Raji (cell line): Measurements from ENCODE around the gene ASCC1.

Experiments
- POLR2A ChIP-seq: IDR thresholded peaks from 2 replicates; pipeline ENCODE4 v1.6.1; 2011; ENCODE audit warnings: low read depth, low read length, control low read depth; ENCODE audit not compliant: insufficient read depth

Gene ASCC1

DNA sequence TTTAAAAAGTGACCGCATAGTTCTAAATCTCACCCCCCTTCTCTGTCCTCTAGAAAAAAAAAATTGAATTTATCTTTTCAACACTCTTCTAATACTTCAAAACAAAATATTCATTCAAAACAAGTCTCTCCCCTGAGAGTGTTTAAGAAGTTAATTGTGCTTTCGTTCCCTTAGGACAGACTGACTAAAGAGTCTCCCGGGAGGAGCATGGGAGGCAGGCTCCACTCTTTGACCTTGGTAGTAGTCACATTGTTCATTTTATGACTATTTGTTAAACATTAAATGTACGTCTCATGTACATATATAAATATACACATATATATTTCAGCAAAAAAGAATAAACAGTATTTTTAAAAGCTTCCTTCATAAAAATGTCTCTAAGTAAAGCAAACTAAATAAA, 92.5 kb downstream of the ASCC1 start:
- no peak for TF ChIP-seq POLR2A

DNA sequence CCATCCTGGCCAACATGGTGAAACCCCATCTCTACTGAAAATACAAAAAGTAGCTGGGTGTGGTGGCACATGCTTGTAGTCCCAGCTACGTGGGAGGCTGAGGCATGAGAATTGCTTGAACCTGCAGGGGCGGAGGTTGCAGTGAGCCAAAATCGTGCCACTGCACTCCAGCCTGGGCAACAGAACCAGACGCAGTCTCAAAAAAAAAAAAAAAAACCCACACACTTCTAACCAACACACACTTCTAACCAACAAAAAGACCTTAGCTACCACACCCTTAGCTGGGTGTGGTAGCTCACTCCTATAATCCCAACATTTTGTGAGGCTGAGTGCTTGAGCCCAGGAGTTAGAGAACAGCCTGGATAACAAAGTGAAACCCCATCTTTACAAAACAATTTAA, 93.9 kb downstream of the ASCC1 start:
- TF ChIP-seq POLR2A, result no peak

DNA sequence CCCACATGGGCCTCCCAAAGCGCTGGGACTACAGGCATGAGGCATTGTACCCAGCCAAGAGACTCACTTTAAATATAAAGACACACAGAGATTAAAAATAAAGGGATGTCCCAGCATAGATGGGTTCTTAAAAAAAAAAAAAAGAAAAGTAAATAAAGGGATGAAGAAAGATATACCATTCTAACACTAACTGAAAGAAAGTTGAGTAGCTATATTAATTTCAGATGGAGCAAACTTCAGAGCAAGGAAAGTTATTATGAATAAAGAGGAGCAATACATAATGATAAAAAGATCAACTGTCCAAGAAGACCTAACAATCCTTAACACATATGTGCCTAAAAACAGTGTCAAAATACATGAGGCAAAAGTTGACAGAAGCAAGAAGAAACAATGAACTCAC, 94.7 kb downstream of the ASCC1 start:
- no peak for TF ChIP-seq POLR2A

DNA sequence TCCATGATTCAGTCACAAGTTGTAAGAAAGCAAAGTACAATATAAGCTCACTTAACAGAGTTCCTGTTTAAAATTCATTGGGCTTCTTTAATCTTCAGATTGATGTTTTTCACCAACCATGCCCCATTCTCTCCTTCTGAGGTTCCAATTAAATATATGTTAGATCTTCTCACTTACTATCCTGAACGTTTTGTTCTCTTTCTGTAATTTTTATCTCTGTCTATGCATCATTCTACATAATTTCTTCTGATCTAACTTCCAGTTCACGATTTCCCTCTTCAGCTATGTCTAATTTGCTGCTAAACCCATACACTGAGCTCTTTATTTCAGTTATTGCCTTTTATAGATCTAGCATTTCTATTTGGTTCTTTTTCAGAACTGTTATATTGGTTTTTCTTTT, 99.7 kb downstream of the ASCC1 start:
- TF ChIP-seq POLR2A, result no peak

DNA sequence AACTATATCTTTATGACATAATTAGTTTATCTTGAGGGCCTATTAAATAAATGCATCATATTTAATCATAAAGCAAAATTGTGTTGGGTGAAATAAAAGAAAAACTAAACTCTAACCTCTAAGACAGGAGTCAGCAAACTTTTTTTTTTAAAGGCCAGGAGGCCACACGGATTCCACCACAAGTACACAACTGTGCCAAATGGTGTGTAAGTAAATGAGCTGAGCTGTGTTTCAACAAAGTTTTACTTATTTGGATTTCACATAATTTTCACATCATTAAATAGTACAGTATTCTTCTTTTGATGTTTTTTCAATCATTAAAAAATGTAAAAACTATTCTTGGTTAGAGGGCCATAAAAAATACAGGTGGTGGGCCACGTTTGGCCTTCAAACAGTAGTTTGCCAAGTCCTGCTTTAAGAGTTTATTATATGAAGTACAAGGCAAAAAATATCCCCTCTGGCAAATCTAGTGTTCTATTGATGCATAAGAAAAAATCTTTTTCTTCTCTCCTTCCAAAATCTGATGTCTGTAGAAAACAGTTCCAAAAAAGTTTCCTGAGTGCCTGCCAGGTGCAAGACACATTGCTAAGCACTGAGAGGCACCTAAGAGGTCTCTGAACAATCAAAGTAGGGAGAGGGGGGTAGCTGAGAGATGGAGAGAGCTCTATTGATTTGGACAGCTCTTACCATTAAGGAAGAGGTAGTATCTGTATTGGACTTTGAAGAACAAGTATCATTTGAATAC, 101.2 kb downstream of the ASCC1 start:
- TF ChIP-seq POLR2A, result no peak

DNA sequence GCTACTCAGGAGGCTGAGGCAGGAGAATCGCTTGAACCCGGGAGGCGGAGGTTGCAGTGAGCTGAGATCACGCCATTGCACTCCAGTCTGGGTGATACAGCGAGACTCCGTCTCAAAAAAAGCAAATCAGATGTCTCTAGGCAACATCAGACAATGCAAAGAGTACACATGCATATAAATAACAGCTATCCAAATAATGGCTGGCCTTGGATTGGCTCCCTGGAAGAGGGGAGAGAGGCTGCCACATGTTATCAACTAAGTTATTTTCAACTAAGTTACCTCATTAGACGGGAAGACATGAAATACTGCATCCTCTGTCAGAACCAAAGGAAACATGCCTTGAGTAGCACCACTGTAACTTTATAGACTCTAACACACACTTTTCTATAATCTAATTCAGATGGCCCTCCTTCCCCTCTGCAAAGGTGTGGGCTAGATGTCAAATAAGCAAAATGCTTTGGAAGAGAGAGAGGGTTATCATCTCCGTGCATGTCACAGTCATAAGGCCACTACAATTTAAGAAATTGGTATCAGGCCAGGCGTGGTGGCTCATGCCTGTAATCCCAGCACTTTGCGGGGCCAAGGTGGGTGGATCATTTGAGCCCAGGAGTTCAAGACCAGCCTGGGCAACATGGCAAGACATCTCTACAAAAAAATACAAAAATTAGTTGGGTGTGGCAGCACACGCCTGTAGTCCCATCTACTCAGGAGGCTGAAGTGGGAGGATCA, 105.2 kb downstream of the ASCC1 start:
- TF ChIP-seq POLR2A, result no peak

DNA sequence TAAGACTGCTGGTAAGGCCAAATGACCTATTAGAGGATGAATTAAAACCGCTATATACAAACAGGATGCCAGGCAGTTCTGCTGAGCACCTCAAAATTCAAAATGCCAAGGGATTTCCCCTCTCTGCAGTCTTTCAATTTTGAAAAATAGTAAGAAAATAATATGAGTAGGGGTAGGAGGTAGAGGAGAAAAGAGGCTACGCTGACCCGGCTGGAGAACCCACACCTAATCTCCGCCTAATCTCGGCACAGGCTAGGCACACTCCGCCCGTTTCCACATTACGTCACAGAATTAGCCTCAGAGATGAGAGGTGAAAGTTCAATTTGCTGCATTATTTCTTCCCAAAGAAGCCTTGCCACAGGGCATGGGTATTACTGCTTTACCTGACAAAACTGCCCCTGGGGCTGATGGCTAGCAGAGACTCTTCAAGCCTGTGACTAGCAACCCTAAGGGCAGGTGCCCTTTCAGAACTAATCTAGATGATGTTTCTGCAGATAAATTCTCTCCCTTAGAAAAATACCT, 106.4 kb downstream of the ASCC1 start:
- TF ChIP-seq POLR2A, result no peak

DNA sequence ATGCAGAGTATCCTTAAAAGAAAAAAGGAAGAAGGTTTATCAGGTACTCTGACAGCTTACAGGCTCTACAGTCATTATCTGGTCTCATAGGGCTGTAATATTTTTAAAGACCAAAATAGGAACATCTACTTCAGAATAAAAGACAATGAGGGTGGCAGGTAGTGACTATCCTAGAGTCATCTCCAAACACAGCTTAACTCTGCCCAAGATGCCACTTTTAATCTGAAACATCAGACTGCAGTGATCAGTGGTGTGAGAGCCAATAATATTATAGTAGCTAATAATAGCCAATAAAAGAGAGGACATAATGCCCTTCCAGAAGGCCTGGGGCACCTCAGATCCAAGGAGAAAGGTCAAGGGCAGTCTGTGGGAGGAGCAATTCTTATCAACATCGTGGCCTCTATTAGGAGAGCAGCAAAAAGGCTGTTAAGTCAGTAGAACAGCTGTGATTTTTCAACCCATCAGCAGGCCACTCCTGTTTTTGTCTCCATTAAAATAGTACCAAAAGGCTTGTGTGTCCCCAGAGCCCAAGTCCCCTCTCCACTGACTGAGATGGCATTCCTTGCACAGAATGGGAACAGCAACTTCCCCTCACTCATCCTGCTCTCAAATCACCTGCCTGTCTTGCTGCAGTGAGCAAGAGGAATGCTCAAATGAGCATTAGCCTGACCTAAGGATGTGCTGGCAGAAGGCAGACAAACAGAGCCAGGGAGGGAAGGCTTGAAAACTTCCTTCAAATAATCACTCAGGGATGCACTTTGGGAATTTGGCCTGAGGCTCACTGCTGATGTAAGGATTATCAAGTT, 107.0 kb downstream of the ASCC1 start:
- TF ChIP-seq POLR2A, result no peak

DNA sequence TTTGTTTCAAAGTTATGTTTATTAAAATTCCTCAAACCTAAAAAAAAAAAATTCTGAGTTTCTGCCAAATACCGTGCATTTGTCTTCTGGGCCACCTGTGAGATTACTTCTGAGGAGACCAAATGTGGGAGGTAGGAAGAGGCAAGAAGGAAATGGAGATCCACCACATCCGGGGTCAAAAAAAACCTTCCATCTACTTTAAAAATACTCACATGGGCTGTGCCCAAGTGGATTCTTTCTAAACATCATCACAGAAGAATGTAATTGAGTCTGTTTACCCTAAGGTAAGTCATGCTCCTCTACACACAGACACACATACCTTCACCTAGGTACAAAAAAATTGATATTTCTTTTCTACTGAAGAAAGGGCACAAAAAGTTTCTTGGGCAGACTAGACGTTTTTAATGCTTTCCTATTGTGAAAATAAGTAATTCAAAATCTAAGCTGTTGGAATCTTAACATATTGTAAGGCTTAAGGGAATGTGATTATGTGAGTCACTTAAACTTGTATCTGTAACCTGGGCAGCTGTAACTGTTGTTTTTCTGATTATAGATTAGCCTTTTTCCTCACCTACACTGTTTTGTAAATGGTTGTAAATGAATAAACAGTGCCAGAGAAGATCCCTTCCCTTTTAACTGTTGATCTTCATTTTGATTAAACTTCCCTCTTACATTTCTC, 108.6 kb downstream of the ASCC1 start:
- TF ChIP-seq POLR2A, result no peak

DNA sequence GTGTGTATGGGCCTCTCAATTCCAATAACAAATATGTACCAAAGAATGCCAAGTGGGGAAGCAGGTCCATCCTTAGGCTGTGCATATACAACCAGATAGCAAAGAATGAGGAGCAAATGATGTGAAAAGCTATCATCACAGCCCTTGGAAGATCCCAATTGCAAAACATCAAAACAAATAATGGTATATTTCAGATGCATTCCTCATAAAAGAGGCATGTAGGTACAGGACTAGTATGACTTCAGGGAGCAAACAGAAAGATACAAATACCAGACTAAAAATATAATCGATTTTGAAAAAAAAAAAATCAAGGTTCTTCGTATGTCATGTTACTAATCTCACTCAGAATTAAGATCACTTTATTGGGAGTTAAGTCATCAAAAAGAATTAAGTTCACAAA, 109.2 kb downstream of the ASCC1 start:
- TF ChIP-seq POLR2A, result no peak

DNA sequence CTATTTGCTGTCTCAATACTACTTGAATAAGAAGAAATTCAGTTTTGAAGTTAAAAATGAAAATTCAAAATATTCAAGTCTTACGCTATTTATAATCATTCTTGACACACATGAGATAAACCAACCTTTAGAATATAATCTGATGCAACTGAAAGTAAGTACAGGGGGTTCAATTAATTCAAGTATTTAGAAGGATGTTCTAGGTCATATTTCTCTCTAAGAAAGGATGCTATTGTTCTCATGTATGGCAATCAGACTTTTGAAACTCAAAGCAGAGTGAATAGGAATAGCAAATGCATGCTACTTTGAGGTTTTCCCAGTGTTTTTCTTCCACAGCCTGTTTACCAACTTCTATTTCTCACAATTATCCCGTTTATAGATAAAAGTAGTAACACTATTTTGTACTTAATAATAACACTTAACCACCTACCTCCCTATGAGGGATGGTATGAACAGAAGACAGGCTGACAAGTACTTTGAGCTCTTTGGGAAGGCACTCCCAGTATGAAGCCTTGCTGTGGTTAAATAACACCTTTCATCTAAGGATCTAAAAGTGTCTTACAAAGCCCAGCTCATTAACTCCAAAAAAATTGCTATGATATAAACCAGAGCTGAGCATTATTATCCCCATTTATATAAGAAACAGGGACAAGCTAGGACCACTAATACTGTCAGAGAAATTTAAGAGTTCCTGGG, 109.8 kb downstream of the ASCC1 start:
- no peak for TF ChIP-seq POLR2A

DNA sequence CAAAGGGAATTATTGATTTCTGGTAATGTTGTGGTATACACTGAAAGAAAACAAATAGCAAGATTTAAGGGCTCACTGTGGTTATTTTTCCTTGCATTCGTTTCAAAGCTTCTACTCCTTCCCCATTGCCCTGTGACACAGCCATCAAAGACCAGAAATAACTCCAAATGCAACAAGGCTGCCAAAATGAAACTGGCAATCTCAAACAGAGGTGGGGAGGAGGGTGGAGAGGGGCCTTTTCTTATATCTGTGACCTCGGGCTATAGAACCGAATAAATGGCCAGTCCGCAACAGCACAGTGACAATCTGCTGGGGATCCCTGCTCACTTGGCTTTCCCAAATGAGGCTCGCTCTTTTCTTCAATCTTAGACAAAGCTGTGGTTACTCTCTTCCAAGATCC, 110.4 kb downstream of the ASCC1 start:
- no peak for TF ChIP-seq POLR2A

DNA sequence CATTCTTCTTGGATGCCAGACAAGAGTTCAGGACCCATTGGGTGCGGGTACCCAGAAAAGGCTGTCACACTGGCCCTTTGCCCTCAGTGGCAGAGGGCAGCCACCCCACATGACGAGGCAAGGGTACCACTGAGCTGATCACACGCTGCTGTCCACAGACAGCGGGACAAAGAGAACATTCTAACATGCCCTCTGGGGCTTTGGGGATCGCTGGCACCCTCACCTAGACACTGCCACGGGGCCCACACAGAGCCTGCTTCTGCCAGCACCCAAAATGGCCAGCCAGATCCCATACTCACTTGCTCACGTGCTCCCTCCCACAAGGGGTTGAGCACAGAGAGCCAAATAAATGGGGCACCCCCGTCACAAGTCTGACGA, 111.0 kb downstream of the ASCC1 start:
- TF ChIP-seq POLR2A, result no peak

DNA sequence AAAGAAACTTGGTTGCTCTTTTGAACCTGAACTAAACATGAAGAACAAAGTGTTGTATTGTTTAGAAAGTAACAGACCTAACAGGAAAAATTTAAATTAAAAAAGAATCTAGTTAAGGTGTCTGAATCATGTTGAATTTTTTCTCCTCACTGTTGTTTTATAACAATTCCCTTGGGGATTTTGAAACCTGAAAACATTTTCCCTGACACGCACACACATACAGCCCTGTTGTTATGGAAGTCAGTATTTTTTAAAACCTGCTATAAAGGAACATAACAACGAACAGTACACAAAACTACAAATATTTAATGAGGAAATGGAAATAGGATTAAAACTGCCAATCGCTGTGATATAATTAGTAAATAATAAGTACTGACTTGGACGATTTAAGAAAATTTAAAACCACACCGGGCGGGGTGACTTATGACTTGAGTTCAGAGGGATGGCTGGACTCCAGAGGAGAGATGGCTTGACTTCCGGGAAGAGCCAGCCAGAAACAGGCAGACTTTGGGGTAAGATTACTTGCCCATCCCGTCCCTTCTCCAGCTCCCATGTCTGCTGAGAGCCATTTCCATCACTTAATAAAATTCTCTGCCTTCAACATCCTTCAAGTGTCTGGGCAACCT, 111.5 kb downstream of the ASCC1 start:
- TF ChIP-seq POLR2A, result no peak
